HG02943 (cell line): Measurements from ENCODE around the gene C12orf42.
"Not testable (repeated sequence)": the region's sequence is repeated elsewhere in the genome, so short reads cannot be mapped to it uniquely, and the experiment has no call there.

Experiments
- ATAC-seq: cut with Tn5 transposase; IDR thresholded peaks from one replicate; pipeline ENCODE4 v1.9.1; 2021; ENCODE audit warnings: mild to moderate bottlenecking, low read depth, moderate library complexity; ENCODE audit not compliant: unreplicated experiment

C12orf42 gene

GRCh38 chr12:103498990-103499389, 3.2 kb upstream of the C12orf42 start:
- ATAC-seq: no peak

- no peak for ATAC-seq
Observed at GRCh38 chr12:103494734-103495468, 867 bp downstream of the C12orf42 start.

DNA sequence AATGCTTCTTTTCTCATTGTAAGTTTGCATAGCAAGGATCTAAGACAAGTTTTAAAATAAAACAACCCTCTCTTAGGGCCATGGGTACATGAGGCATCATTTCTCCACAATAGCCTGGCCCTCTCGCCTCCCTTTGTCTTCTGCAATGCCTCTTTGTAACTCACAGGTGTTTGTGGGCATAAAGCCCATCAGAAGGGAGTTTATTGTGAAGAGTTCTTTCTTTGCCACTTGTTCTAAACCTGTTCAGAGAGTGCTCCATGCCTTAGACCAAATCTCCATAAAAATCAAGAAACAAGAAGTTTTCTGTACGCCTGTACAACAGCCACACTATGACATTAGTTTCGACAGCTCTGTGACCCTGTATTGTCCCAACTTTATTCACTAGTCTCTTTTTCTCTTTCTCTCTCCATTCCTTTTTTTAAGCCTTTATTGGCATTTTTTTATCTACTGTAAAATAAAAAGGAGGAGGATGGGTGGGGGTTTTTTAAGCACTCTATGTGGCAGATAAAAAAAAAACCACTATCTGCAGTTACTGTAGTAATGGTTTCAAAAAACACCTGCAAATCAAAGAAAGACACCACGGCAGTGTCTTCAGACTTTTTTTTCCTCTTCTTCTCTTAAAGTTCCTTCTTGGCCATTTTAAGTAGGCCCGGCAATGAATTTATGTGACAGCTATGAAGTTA, 1.6 kb downstream of the C12orf42 start:
- ATAC-seq: no peak

DNA sequence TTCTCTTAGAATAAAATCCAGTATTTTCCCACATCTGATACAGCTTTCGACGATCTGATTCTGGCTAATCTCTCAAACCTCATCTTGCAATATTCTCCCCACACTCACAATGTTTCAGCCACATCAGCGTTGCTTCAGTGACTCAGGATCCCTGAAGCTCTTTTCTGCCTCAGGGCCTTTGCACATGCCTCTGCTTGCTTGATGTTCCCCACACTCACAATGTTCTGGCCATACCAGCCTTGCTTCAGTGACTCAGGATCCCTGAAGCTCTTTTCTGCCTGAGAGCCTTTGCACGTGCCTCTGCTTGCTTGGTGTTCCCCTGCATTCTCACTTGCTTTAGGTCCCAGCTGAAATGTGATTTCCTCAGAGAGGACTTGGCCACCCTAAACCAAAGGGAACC, 2.6 kb downstream of the C12orf42 start:
- ATAC-seq: no peak

- ATAC-seq: no peak
Observed at GRCh38 chr12:103482365-103482764, 13.4 kb downstream of the C12orf42 start.

GRCh38 chr12:103475073-103475472, 20.7 kb downstream of the C12orf42 start:
- ATAC-seq: no peak

DNA sequence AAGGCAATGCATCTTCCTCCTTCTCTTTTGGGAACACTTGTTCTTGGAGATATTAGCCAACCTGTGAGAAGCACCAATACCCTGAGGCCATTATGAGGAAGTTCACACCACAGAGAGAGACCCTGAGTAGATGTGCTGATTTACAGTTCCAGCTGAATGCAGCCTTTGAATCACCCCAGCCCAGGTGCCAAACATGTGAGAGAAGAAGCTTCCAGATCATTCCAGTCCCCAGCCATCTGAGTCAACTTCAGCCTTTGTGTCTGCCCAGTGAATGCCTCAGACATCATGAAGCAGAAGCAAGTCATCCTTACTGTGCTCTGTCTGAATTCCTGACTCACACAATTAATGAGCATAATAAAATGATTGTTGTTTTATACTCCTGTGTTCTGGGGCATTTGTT, 25.1 kb downstream of the C12orf42 start:
- no peak for ATAC-seq

DNA sequence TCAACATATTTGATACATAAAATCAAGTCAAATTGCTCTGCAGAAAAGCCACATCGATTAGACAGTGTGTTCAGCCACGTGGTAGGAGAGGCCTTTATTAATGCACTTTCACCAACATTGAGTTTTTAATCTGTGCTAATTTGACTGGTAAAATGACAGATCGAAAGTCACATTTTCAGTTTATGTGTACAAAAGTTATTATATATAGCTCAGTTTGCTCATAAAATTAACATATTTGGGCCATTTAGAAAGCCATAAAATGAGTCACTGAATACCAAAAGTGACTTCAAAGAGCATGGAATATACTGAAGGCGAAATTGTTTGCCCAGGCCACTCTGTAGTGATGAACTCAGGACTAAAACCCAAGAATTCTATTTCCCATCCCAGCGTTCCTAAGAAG, 26.0 kb downstream of the C12orf42 start:
- ATAC-seq: no peak

- no peak for ATAC-seq
Observed at GRCh38 chr12:103468837-103469236, 26.9 kb downstream of the C12orf42 start.

DNA sequence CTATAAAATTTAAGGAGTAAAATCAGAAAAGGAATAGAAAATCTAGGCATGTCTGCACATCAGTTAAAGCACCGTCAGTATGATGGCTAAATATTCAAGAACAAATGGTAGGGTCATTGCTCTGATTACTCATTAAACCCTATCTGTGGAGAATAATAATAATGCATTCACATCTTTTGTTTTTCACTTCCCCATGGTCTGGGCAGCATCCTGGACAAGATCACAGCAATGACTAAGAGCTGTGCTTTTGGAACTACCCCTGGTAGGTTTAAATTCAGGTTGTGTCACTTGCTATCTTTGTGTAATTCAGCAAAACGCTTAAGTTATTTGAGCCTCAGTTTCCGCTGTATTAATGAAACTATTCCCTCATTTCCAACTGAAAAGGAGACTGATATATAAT, 33.1 kb downstream of the C12orf42 start:
- peak; percentile 98 for ATAC-seq

- no peak for ATAC-seq
Observed at GRCh38 chr12:103457471-103457870, 38.3 kb downstream of the C12orf42 start.

GRCh38 chr12:103456006-103456405, 39.8 kb downstream of the C12orf42 start:
- no peak for ATAC-seq

GRCh38 chr12:103455020-103455763, 40.6 kb downstream of the C12orf42 start:
- ATAC-seq: no peak

DNA sequence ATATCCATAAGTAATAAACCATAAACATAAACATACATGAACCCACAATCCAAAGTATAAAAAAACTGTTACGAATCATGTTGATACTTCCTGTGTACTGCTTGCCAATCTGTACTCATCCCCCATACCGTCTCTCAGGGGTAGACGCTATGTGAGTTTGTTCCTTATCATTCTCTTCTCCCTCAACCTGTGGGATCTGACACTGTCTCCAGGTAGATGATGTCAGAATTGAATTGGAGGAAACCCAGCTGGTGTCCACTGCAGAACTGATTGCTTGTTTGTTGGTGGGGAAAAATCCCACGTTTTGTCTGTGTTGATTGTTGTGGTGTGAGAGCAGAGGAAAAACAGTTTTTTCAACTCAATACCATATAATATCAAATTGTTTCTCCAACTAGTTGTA, 50.8 kb downstream of the C12orf42 start:
- ATAC-seq: no peak

GRCh38 chr12:103442822-103443221, 52.9 kb downstream of the C12orf42 start:
- ATAC-seq: no peak

- ATAC-seq: no peak
Observed at GRCh38 chr12:103442182-103442555, 53.6 kb downstream of the C12orf42 start.

GRCh38 chr12:103441437-103442181, 54.2 kb downstream of the C12orf42 start:
- peak; percentile 99 for ATAC-seq

GRCh38 chr12:103434165-103435105, 61.3 kb downstream of the C12orf42 start:
- ATAC-seq: not testable (repeated sequence)

- no peak for ATAC-seq
Observed at GRCh38 chr12:103431950-103432349, 63.8 kb downstream of the C12orf42 start.

DNA sequence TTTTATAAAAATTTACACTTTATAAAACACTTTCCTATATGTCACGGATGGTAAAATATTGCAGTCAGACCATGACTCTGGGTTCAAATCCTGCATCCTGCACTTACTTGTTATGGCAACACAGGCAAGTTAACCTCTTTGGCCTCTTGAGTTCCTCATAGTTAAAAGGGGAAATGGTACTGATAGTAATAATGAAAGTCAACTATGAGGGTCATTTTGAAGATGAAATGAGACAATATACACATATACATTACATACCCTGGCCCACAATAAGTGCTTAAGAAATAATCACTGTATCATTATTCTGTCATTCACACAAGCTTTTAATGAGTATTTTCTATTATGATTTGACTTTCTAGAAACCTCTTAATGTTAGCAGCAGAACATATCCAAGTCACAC, 64.4 kb downstream of the C12orf42 start:
- no peak for ATAC-seq
